ENCODE measurements around the gene OTOR. TPM values are rescaled to one million over a fixed set of nuclear protein-coding genes. Genes with fewer than 3 reads are reported as not detected.

Gene OTOR
- total and polyA plus RNA-seq, 2 of the 8 experiments (the other 6 are each of a cell fraction or from before 2014, with no cell fraction given), result not detected

DNA sequence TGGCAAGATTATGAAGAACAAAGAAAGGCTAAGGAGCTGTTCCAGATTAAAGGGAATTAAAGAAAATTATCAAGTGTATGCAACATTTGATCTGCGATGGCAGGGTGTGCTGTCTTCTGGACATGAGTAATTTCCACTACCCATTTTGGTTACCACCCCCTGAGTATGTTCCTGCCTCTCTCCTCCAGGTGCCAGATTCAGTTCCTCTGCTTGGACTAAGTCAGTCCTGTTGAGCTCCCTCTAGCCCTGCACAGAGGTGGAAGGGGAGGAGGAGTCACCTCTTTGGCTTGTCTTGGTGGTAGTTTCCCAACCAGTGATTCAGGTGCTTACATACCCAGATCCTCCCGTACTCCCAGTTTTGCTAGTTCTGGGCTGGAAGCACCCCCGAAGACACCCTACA, 40.5 kb upstream of the OTOR start:
- Histone ChIP-seq H2BK120ac (replicated peaks; ENCODE audit: low read depth, low read length) (no peak overlapping the region), H3K56ac (replicated peaks; ENCODE audit: insufficient read length, low read depth, low read length) (no peak overlapping the region), H2BK20ac (ENCODE audit: low read length) (no peak overlapping the region)
- TF ChIP-seq POLR2A (IDR thresholded peaks at IDR 0.05; ENCODE audit: control extremely low read depth in 1 of 2, low read depth in 2 of 2, low read length in 2 of 2) (no peak), JUN (IDR thresholded peaks at IDR 0.05; ENCODE audit: low read depth, low read length) (no peak), HDAC2 (IDR thresholded peaks at IDR 0.05; ENCODE audit: borderline replicate concordance in 1 of 2, low read depth in 2 of 2, low read length in 2 of 2) (no peak), MAFK (IDR thresholded peaks at IDR 0.05; ENCODE audit: low read depth, low read length) (no peak), FOSL1 (IDR thresholded peaks at IDR 0.05; ENCODE audit: insufficient read depth, low read depth, low read length) (no peak), TAF7 (optimal IDR thresholded peaks at IDR 0.05; ENCODE audit: borderline replicate concordance, low read depth, low read length) (no peak), SP1 (IDR thresholded peaks at IDR 0.05; ENCODE audit: low read depth, low read length) (no peak), TBP (IDR thresholded peaks at IDR 0.05; ENCODE audit: low read depth, low read length) (no peak), EGR1 (IDR thresholded peaks at IDR 0.05; ENCODE audit: borderline replicate concordance, low read depth, low read length) (no peak), ZNF274 (IDR thresholded peaks at IDR 0.05; ENCODE audit: borderline replicate concordance, extremely low read depth, low read length) (no peak)

More for the DNA sequence above, 40.5 kb upstream of the OTOR start:
- no peak overlapping the region for H3K14ac ChIP-seq (ENCODE audit: insufficient read length)
- H2BK15ac ChIP-seq (ENCODE audit: low read length), result no peak overlapping the region
- peaks cover 4 to 8% of the 10 kb centered on the region in 2 experiments; a peak in 3 of 4 replicates for H3K9me3 ChIP-seq (ENCODE audit: insufficient read depth in 2 of 2, low read depth in 1 of 2, low read length in 1 of 2)
- no peak overlapping the region for H2BK5ac ChIP-seq (ENCODE audit: low read depth, low read length)
- no peaks in the 10 kb centered on the region for H3K4me1 ChIP-seq (replicated peaks in 1 of 4; ENCODE audit: control insufficient read depth in 3 of 4, insufficient read depth in 4 of 4, low read length in 3 of 4)
- no peaks in the 10 kb centered on the region for H4K20me1 ChIP-seq (replicated peaks in 1 of 2; ENCODE audit: control insufficient read depth in 1 of 2, insufficient read depth in 2 of 2, low read length in 2 of 2)
- H2BK12ac ChIP-seq (ENCODE audit: low read depth, low read length), result no peak overlapping the region
- H3K4ac ChIP-seq (replicated peaks; ENCODE audit: insufficient read length, low read depth, low read length), result no peak overlapping the region
- no peaks in the 10 kb centered on the region for H3K23me2 ChIP-seq (ENCODE audit: low read depth, low read length)
- H4K91ac ChIP-seq (replicated peaks; ENCODE audit: insufficient read length, low read length), result no peak overlapping the region
- H3K27me3 ChIP-seq (replicated peaks in 1 of 4; ENCODE audit: control insufficient read depth in 3 of 4, extremely low read depth in 1 of 4, insufficient read depth in 3 of 4, low read length in 3 of 4), result no peaks in the 10 kb centered on the region
- no peak overlapping the region for H3K4me3 ChIP-seq (ENCODE audit: extremely low read depth in 1 of 4, insufficient read depth in 2 of 4, low read depth in 3 of 4, low read length in 4 of 4)
- H3K36me3 ChIP-seq (ENCODE audit: control insufficient read depth in 2 of 4, insufficient read depth in 4 of 4, low read length in 3 of 4), result no peaks in the 10 kb centered on the region
- no peak for FAIRE-seq
- ChIA-PET POLR2A (ENCODE audit: partially characterized antibody) (no interaction called here), CTCF (ENCODE audit: partially characterized antibody) (no interaction called here)
- no peak overlapping the region for H3K9ac ChIP-seq (replicated peaks in 1 of 4; ENCODE audit: extremely low read depth in 1 of 4, low read depth in 3 of 4, low read length in 3 of 4)
- DNase-seq (ENCODE audit: low read depth in 1 of 2, low spot score in 2 of 2), result no peak
- H4K8ac ChIP-seq (ENCODE audit: extremely low read depth, insufficient read depth, low read length), result no peak overlapping the region
- no peaks in the 10 kb centered on the region for H3K79me1 ChIP-seq (ENCODE audit: low read depth, low read length)
- H3K18ac ChIP-seq (ENCODE audit: extremely low read depth, low read length), result no peak overlapping the region
- H4K5ac ChIP-seq (ENCODE audit: insufficient read length, low read depth, low read length), result no peak overlapping the region
- no peak overlapping the region for H3K27ac ChIP-seq (ENCODE audit: low read depth, low read length)
- WGBS, 2 experiments (ENCODE audit: extremely low coverage in 1 of 2, insufficient coverage in 1 of 2, insufficient read length in 1 of 2, insufficient replicate concordance in 2 of 2, low coverage in 1 of 2, low lambda C conversion rate in 2 of 2, missing lambda C conversion rate in 1 of 2), result 98% methylated on average over 3 of the region's 3 CpGs; no CpG with 5 or more reads in 1 of the 2 experiments
- no peak overlapping the region for H2AK5ac ChIP-seq (ENCODE audit: low read depth, low read length)
- H2AFZ ChIP-seq (ENCODE audit: low read length), result no peak overlapping the region
- H3K79me2 ChIP-seq (ENCODE audit: control insufficient read depth in 1 of 2, insufficient read depth in 2 of 2, low read length in 2 of 2), result no peaks in the 10 kb centered on the region
- no peak overlapping the region for H3K23ac ChIP-seq (ENCODE audit: insufficient read length)
- no peak overlapping the region for H3K4me2 ChIP-seq (ENCODE audit: insufficient read depth in 1 of 2, low read depth in 2 of 2, low read length in 2 of 2)

Measured in H1 (cell line).